Subcutaneous adipose tissue (tissue), 4 donors: ENCODE data around the gene IFIT5. TPM values are rescaled to one million over a fixed set of nuclear protein-coding genes. Genes with fewer than 3 reads are reported as not detected.

Experiments
- CTCF ChIP-seq: fragments of 450-650 bp; IDR thresholded peaks from one replicate; pipeline ENCODE4 v1.5.1; 2016; ENCODE audit warnings: low read depth, mild to moderate bottlenecking, control low read depth, antibody characterized with exemption, moderate library complexity
- total RNA-seq, 4 donors: library from RNA; depleted of rRNA; stranded (reverse); fragments of >200 nt; gene quantifications; one replicate each; pipeline ENCODE4 v1.1.0, GENCODE V29; 2016

The IFIT5 gene
- total RNA-seq, 4 donors from 2014 or later: 15.5 to 20.5 (median 19.6) TPM

DNA sequence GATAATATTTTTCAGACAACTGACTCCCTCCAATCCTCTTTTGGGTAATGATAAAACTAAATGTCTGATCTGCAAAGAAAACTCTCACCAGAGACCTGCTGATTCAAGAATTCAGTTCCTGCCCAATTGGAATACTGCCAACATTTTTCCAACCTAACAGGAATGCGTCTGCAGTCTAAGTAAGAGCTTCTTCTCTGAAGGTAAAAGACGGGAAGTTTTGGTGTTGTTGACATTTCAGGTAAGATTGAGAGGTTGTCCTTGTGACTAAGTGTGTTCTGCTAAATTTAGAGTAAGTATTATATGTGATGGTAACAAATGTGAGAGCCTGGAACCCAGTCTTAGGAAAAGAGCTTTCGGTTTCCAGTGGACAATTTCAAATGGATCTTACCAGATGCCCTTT, 17.6 kb downstream of the IFIT5 start:
- TF ChIP-seq CTCF: no peak

DNA sequence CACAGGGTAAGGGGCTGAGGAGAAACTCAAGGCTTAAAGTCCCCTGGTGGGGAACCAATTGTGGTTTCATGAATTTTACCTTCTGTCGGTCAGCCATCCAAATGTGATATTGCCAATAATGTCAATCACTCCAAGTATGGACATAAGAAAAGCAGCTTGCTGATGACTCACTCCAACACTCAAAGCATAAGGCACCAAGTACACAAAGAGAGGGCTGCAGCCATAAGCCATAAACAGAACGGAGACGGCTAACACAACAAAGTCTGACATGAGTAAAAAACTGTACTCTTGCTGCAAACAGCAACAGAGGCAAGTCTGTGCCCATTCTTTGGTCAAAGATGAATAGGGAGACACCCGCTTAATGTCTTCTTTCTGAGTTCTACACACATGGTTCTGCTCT, 24.2 kb downstream of the IFIT5 start:
- TF ChIP-seq CTCF: no peak

GRCh38 chr10:89440226-89441009, 26.1 kb downstream of the IFIT5 start:
- no peak for TF ChIP-seq CTCF

GRCh38 chr10:89442289-89442688, 27.9 kb downstream of the IFIT5 start:
- no peak for TF ChIP-seq CTCF

GRCh38 chr10:89450901-89451300, 36.5 kb downstream of the IFIT5 start:
- TF ChIP-seq CTCF: no peak

DNA sequence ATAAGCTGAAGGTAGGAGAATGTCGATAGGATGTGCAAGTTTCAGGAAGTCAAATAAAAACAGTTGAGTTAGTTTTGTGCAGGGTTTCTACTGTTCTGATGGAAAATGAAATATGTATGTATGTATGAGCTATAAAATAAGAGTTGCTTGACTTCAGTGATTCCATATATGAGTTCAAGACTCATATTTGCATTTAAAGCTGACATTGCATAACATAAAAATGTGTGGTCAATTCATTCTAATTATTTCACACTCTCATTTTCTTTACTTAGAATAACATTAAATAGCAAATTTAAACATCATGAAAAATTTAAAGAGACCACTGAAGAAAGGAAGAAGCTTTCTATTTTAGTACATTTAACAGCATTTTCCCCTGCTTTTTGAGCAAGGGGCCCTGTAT, 37.8 kb downstream of the IFIT5 start:
- no peak for TF ChIP-seq CTCF

DNA sequence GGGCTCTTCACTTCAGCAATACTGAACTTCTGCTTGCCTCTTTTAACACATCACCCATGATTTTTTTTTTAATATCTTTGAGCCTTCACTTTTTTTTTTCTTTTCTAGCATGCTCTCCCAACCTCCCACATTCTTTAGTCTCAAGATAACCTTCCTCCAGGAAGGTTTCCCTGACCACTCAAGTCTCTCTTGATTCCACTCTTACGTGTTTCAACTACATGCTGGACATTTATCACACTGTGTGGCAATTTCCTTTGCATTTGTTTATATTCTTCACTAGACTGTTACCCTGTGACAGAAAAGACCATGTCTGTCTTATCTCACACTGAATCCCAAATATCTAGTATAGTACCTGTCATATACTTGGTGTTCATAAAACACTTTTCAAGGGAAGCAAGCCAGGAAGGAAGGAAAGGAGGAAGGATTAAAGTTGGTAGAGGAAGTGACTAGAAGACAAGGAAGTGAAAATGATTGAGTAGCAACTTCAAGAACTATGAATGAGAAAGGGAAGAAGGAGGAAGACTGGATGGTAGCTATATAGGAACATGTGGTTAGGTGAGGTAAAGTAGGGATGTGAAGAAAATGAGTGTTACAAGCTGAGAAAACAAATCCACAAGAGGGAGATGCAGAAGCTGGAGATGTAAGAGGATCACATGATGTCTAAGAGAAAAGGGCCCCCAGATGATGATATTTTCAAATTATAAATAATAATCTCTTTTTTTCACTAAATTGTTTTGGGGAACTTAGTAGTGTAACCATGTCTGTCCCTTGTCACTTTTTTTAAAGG, 40.4 kb downstream of the IFIT5 start:
- no peak for TF ChIP-seq CTCF
